ENCODE data around the gene PTPN11. TPM values are rescaled to one million over a fixed set of nuclear protein-coding genes. Genes with fewer than 3 reads are reported as not detected.
A peak's percentile ranks its signal among the peaks of the same experiment; 100 is the strongest.

PTPN11 gene
- polyA plus RNA-seq, 3 donors: 11.1 to 41.9 (median 28.8) TPM

DNA sequence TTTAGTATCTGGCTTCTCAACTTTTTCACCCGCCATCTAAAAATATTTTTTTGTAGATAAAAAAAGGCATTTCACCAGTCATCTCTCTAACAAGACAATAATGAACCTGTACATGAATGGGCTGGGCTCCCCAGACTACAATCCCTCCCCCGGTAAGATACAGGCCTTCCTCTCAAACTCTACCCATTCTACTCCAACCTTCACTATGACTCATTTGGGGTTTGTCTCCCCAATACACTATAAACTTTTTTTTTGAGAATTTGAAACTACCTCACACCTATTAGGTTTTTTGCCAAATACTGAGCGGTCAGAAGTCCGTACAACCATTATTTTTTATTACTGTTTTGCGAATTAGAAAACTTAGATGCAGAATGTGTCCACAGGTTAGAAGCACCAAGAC lies 10.1 kb upstream of the PTPN11 start:
- no peaks in the 10 kb centered on the region for H3K27me3 ChIP-seq (ENCODE audit: control insufficient read depth in 2 of 2, insufficient read depth in 2 of 2, low read length in 2 of 2)
- H3K4me3 Mint-ChIP-seq: peak overlapping the region; percentile 99
- WGBS (ENCODE audit: insufficient coverage): 0% methylated on average over 1 of the region's 5 CpGs
- DNase-seq: peak in 2 of 3 donors; percentile 14 to 38
- H3K27ac Mint-ChIP-seq: peak overlapping the region; percentile 95 to 100 (median 98)
- peaks cover 9 to 17% of the 10 kb centered on the region in 2 donors for H3K4me1 ChIP-seq (ENCODE audit: control insufficient read depth in 1 of 2, insufficient read depth in 2 of 2, low read length in 2 of 2)
- H3K4me1 Mint-ChIP-seq: peaks cover 21% of the 10 kb centered on the region
- peak overlapping the region; percentile 75 for H3K4me2 ChIP-seq (replicated peaks; ENCODE audit: extremely low read depth, low read length, poor library complexity, severe bottlenecking)
- peaks cover 40% of the 10 kb centered on the region for H4K20me1 ChIP-seq (ENCODE audit: insufficient read depth, low read length)
- peaks cover 42 to 43% of the 10 kb centered on the region in 2 donors for H3K36me3 Mint-ChIP-seq
- peak overlapping the region; percentile 93 for H2AFZ ChIP-seq (ENCODE audit: insufficient read depth, low read depth, low read length, poor library complexity, severe bottlenecking)
- peak overlapping the region; percentile 90 to 97 for H3K27ac ChIP-seq (ENCODE audit: low read depth in 1 of 2, low read length in 2 of 2)
- H3K27me3 Mint-ChIP-seq (ENCODE audit: low read depth in 3 of 3): no peaks in the 10 kb centered on the region
- intact Hi-C loops (cut with micrococcal nuclease): loop anchor here (1.0 to 5.0 kb wide), 3 partner anchors 11 to 566 kb away; partner anchors contain the start of gene MAPKAPK5 (in 1 of the 2)
- H3K4me3 ChIP-seq (replicated peaks in 1 of 3; ENCODE audit: low read depth in 2 of 3, low read length in 3 of 3): peak overlapping the region; percentile 86 to 100 (median 98)
- peak overlapping the region; percentile 89 for H3K9ac ChIP-seq (ENCODE audit: insufficient read depth, low read length, poor library complexity, severe bottlenecking)
- no peaks in the 10 kb centered on the region for H3K9me3 ChIP-seq (replicated peaks in 1 of 2; ENCODE audit: control insufficient read depth in 1 of 2, insufficient read depth in 1 of 2, low read length in 2 of 2)
- peaks cover 40 to 43% of the 10 kb centered on the region in 2 donors for H3K36me3 ChIP-seq (replicated peaks in 1 of 2; ENCODE audit: control insufficient read depth in 1 of 2, insufficient read depth in 2 of 2, low read length in 2 of 2)
- no peak for TF ChIP-seq CTCF (IDR thresholded peaks at IDR 0.05)
- H3K9me3 Mint-ChIP-seq: peaks cover 0 to 2% (median 0%) of the 10 kb centered on the region in 7 donors
- H3K79me2 ChIP-seq (ENCODE audit: insufficient read depth, low read length): peaks cover 19% of the 10 kb centered on the region

DNA sequence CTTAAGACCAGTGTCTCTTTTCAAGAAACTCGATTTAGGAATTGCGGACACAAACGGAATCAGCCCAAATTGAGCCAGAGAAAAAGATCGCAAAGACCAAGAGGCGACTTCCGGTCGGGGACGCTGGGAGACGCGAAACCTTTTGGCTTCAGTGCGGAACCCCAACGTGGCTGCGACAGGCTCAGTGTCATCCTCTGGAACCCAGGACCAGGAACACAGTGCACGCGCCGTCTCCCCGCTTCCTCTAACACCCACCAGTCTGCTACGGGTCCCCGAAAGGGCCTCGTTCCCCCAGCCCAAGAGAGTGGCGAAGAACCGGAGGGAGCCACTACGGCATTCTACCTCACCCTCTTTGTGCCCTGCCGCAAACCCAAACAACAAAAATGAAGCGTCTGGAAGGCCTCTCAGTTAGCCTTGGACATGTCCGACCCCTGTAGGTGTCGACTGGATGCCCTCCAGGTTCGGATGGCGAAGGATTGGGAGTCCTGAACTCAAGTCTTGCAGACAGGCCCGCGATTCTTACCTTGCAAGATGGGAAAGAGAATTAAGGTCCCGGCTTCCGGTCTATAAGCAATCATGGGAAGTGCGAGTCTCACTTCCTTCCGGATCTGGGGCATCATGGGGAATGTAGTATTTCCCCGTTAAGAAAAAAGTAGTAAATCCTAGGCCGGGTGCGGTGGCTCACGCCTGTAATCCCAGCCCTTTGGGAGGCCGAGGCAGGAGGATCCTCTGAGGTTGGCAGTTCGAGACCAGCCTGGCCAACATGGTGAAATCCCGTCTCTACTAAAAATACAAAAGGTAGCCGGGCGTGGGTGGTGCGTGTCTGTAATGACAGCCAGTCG lies 9.5 kb upstream of the PTPN11 start, which contains the start of gene RPL6:
TSS of gene RPL6 (minus strand) at position 542 of the 842 bp plus-strand sequence. CDS start 949 bp downstream, outside the sequence.
- no peaks in the 10 kb centered on the region for H3K27me3 Mint-ChIP-seq (ENCODE audit: low read depth in 3 of 3)
- Histone ChIP-seq H3K36me3 (replicated peaks in 1 of 2; ENCODE audit: control insufficient read depth in 1 of 2, insufficient read depth in 2 of 2, low read length in 2 of 2) (peaks cover 40% of the 10 kb centered on the region in 2 donors), H3K9ac (ENCODE audit: insufficient read depth, low read length, poor library complexity, severe bottlenecking) (peak within 1 kb of the TSS; percentile 89), H2AFZ (ENCODE audit: insufficient read depth, low read depth, low read length, poor library complexity, severe bottlenecking) (peak within 1 kb of the TSS; percentile 93), H4K20me1 (ENCODE audit: insufficient read depth, low read length) (peaks cover 36% of the 10 kb centered on the region), H3K4me3 (replicated peaks in 1 of 3; ENCODE audit: low read depth in 2 of 3, low read length in 3 of 3) (peak within 1 kb of the TSS; percentile 86 to 100 (median 98)), H3K4me1 (ENCODE audit: control insufficient read depth in 1 of 2, insufficient read depth in 2 of 2, low read length in 2 of 2) (peaks cover 9 to 17% of the 10 kb centered on the region in 2 donors), H3K9me3 (replicated peaks in 1 of 2; ENCODE audit: control insufficient read depth in 1 of 2, insufficient read depth in 1 of 2, low read length in 2 of 2) (no peaks in the 10 kb centered on the region), H3K79me2 (ENCODE audit: insufficient read depth, low read length) (peaks cover 19% of the 10 kb centered on the region), H3K27ac (ENCODE audit: low read depth in 1 of 2, low read length in 2 of 2) (peak within 1 kb of the TSS; percentile 90 to 97), H3K4me2 (replicated peaks; ENCODE audit: extremely low read depth, low read length, poor library complexity, severe bottlenecking) (peak within 1 kb of the TSS; percentile 75), H3K27me3 (ENCODE audit: control insufficient read depth in 2 of 2, insufficient read depth in 2 of 2, low read length in 2 of 2) (no peaks in the 10 kb centered on the region)
- WGBS (ENCODE audit: insufficient coverage): under 1% methylated on average over 40 of the region's 46 CpGs
- H3K4me1 Mint-ChIP-seq: peaks cover 21% of the 10 kb centered on the region
- H3K36me3 Mint-ChIP-seq: peaks cover 41 to 42% of the 10 kb centered on the region in 2 donors
- peak; percentile 82 to 91 (median 89) for DNase-seq
- peaks cover 0 to 2% (median 0%) of the 10 kb centered on the region in 7 donors for H3K9me3 Mint-ChIP-seq
- TF ChIP-seq CTCF (IDR thresholded peaks at IDR 0.05): no peak
- intact Hi-C loops (cut with micrococcal nuclease): loop anchor here (1.0 to 5.0 kb wide), 3 partner anchors 10 to 567 kb away; partner anchors contain the start of gene MAPKAPK5 (in 1 of the 2)
- peak within 1 kb of the TSS; percentile 99 for H3K4me3 Mint-ChIP-seq
- peak within 1 kb of the TSS; percentile 95 to 100 (median 98) for H3K27ac Mint-ChIP-seq

Measured in CD14-positive monocyte (primary cell).